NCI-H187 treated with DMSO at 0.1 percent for 48 hours (cell line): ENCODE measurements around the gene ATP2A2.
"Not testable (repeated sequence)": the region's sequence is repeated elsewhere in the genome, so short reads cannot be mapped to it uniquely, and the experiment has no call there.

Experiments
- DNase-seq: peaks from one replicate; lab custom pipeline; 2025; lab: John Stamatoyannopoulos, UW

Gene ATP2A2

GRCh38 chr12:110343736-110344555 is 62.9 kb downstream of the ATP2A2 start:
- DNase-seq, result no peak

DNA sequence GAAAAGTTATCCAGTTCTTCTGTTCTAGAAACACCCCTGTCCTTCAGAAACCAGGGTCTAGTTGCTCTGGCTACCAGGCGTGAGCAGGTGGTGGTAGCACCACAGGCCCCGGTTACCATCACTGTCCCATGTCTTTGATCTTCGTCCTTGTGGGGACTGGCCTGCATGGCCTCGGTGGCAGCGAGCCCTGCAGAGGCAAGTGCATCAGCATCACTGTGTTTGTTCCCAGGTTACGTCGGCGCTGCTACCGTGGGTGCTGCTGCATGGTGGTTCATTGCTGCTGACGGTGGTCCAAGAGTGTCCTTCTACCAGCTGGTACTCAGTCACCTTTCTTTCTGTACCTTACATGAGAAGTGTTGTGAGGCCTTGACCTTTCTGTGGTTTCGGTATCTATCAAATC is 63.6 kb downstream of the ATP2A2 start:
- no peak for DNase-seq

DNA sequence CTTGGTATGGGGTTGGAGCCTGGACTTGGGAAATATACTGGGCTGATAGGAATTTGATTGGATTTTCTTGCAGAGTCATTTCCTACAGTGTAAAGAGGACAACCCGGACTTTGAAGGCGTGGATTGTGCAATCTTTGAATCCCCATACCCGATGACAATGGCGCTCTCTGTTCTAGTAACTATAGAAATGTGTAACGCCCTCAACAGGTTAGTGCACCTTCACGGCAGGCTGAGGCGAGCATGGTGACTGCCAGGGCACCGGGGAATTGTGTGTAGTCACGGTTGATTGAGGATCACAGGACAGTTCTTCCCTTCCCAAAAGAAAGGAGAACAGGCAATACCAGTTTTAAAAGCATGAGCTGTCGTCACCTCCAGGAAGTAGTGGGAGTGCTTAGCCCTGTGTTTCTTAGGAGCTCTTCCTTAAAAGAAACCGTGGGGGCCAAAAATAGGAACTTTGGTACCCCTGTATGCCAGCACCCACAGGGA is 64.2 kb downstream of the ATP2A2 start:
- DNase-seq, result no peak

DNA sequence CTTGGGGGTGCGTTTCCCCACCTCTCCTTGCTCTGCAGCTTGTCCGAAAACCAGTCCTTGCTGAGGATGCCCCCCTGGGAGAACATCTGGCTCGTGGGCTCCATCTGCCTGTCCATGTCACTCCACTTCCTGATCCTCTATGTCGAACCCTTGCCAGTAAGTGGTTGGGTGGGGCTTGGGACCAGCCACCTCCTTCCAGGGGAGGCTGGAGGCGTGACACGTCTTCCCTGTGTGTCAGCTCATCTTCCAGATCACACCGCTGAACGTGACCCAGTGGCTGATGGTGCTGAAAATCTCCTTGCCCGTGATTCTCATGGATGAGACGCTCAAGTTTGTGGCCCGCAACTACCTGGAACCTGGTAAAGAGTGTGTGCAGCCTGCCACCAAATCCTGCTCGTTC is 64.9 kb downstream of the ATP2A2 start:
- DNase-seq, result no peak

- DNase-seq, result no peak
Observed at GRCh38 chr12:110347767-110348166, 66.7 kb downstream of the ATP2A2 start.

- no peak for DNase-seq
Observed at GRCh38 chr12:110348431-110349059, 67.5 kb downstream of the ATP2A2 start.

- no peak for DNase-seq
Observed at GRCh38 chr12:110349096-110349495, 68.0 kb downstream of the ATP2A2 start.

GRCh38 chr12:110349514-110350151 is 68.6 kb downstream of the ATP2A2 start:
- DNase-seq, result no peak

DNA sequence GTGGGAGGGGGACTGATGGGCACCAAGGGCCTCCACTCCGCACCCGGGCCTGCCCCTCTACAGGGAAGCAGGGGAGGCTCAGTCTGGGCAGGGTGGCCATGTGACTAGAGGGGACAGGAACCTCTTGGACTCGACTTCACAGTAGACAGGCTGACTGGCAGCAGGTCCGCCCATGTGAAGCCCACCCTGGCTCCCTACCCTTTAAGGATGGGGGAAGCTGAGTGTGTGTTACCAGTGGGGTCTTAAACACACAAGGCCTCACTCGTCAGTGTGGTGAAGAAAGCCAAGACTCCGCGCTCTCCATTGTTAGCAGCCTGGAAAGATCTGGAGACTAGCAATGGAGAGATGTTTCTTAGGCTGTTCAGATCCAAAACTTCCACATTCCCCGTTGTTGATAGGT is 70.1 kb downstream of the ATP2A2 start:
- no peak for DNase-seq

- DNase-seq, result no peak
Observed at GRCh38 chr12:110352401-110352800, 71.4 kb downstream of the ATP2A2 start.

DNA sequence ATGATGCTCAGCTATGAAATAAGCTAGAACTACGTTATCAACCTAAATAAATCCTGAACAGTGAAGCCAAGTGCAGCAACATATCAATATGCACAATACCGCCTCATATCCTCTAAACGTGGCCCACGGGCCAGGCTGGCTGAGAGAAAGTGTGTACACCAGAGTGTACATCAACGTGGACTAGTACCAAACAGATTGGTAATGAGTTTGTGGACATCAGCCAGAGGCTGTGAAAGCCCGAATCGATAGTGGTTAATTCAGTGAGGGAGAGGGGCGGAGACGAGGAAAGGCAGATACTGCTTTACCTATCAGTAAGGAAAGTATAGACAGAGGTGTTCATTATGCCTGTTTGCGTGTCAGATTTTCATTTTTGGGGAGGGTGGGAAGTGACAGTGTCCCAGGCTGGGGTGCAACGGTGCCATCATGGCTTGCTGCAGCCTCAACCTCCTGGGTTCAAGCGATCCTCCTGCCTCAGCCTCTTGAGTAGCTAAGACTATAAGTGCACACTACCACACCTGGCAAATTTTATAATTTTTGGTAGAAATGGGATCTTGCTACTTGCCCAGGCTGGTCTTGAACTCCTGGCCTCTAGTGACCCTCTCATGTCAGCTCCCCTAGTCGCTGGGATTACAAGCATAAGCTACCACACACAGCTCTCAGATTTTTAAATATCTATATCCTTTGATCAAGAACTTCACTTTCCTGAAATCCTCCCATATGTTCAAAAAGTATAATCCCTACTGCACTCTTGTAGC is 72.3 kb downstream of the ATP2A2 start:
- DNase-seq, result no peak

DNA sequence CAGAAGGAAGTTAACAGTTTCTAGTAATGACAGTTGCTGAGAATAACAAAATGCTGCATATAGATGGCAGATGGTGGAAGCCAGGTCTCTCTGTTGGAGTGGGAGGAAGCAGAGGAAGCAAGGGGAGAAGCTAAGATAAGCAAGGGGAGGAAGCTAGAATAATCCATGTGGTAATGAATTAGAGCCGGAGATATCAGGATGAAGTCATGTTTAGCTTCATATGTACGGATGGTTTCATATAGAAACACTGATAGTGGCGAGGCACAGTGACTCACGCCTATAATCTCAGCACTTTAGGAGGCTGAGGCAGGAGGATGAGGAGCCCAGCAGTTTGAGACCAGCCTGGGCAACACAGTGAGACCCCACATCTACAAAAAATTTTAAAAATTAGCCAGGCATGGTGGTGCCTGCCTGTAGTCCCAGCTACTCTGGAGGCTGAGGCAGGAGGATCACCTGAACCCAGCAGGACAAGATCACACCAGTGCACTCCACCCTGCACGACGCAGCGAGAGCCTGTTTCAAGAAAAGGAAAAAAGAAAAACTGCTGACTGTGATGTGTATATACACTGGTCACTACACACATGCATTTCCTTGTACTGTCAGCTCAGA is 73.2 kb downstream of the ATP2A2 start:
- DNase-seq, result no peak

GRCh38 chr12:110355073-110355472 is 74.0 kb downstream of the ATP2A2 start:
- no peak for DNase-seq

DNA sequence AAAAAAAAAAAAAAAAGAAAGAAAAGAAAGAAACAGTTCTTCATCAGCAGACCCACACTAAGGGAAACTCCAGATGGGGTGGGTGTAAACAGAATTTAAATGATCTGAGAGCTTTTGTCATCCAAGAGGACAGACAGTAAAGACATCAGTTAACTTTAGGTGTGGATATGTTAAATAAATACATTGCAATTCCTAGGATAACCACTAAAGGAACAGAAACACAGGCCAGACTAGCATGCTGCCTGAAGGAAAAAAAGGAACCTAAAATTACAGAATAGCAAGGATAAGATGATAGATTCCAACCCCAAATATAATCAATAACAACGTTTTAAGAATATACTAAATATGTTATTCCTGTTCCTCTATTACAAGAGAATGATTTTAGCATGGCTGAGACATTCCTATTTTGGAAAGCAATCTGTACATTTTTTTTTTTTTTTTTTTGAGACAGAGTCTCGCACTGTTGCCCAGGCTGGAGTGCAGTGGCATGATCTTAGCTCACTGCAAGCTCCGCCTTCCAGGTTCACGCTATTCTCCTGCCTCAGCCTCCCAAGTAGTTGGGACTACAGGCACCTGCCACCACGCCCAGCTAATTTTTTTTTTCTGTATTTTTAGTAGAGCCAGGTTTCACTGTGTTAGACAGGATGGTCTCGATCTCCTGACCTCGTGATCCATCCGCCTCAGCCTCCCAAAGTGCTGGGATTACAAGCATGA is 77.5 kb downstream of the ATP2A2 start:
- DNase-seq, result not testable (repeated sequence)

GRCh38 chr12:110361216-110361615 is 80.2 kb downstream of the ATP2A2 start:
- no peak for DNase-seq

DNA sequence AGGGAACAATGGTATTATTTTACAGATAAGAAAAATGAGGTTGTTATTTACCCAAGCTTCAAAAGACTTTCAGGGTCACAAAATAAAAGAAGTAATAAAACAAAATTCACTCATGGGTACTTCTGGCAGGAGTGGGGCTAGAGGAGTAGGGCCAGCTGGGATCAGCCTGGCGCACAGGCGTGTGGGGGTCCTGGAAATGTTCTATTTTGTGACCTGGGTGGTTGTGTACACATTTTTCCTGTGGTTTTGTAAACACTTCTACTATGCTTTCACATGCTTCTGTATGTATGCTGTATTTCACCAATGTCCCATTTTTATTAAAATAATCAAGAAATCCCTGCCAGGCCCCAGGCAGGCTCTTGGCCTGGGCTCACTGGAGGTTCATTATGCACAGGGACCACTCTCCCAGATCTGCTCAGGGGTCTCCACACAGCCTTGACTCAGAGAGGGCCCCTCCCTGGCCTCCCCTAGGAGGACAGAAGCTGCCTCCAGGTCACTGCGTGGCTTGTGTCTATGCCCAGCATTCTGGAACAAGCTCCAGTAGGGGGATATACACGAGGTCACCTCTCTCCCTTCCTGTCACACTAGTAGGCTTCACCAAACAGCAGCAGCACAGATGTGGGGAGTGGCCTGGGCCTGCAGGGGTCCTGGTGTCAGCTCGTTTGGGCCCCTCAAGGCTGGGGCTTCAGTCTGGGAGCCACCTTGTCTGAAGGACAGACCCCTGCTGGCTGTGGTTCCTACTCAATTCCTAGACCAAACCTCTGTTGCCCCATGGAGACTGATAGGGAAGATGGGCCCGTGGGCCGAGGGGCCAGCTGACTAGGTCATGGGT is 84.7 kb downstream of the ATP2A2 start:
- DNase-seq, result no peak

DNA sequence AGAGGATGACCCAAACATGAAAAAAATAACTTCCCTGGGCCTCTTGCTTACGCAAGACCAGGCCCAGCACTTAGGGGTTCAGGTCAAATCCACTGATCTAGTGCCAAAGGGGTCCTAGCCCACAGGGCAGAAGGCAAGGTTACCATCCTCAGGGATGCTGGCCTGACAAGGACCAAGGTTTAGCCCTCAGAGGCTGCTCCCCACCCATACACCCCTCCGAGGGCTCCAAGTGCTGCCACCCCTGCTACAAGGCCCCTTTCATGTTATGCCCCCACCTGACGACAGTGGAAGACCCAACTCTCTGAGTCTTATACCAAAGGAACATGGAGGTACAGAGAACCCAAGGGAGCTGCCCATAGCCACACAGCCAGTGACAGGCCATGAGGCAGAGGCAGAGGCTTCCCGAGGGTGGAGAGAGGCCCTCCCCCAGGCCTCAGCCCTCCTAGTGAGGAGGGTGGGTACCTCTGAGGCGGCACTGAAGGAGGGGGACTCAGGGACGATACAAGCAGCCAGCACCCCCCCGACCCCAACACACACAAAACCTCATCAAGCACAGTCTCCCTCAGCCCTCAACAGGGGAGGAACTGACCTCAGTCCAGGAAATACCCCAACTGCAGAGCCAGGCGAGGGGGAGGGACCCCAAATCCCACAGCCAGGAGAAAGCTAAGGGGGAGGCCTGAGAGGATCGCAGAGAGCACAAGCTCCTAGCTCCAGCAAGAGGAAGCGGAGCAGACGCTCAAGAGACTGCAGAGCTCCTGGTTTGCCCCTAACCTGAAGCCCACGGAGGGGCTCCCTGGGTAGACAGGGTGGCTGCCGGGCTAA is 85.5 kb downstream of the ATP2A2 start:
- DNase-seq, result no peak

DNA sequence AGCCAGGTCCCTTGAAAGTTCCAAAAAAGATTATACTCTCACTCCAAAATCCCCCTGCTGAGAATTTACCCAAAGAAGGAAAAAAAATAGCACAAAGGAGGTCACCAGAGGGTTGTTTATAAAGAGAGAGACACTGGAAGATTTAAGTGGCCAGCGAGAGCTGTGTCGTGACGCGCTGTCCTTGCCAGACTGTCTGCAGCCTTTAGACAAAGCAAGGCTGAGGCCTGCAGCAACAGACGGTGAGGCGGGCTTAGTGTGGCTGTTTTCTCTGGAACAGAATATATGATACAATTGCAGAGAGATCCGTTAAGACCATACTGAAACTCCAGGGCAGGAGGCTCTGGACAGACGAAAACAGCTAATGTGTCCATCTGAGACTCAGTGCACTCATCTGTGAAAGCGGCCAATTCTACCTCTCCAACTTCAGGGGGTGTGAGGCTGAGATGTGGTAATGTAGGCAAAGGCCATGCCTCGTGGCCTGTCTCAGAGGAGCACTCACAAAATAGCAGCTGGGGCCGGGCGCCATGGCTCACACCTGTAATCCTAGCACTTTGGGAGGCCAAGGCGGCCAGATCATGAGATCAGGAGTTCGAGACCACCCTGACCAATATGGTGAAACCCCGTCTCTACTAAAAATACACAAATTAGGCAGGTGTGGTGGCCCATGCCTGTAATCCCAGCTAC is 86.3 kb downstream of the ATP2A2 start:
- DNase-seq, result no peak

GRCh38 chr12:110369992-110370391 is 88.9 kb downstream of the ATP2A2 start:
- DNase-seq, result no peak
